Stimulated activated CD4-positive, alpha-beta T cell treated with anti-CD3 and anti-CD28 coated beads, Interleukin-4, amount 100 ng/mL, for 1 hour (primary cell): ENCODE results near the gene VPS41.
"Not testable (repeated sequence)": the region's sequence is repeated elsewhere in the genome, so short reads cannot be mapped to it uniquely, and the experiment has no call there.

Experiments used
- DNase-seq: peaks from one replicate; pipeline ENCODE4 v3.0.0-alpha.2; 2020

The VPS41 gene

GRCh38 chr7:38908759-38909335 is at the start of gene VPS41:
Gene VPS41, minus strand, starts transcription at chr7:38909191. Its CDS starts 17 bp downstream, at chr7:38909174.
- peak; percentile 68 for DNase-seq

DNA sequence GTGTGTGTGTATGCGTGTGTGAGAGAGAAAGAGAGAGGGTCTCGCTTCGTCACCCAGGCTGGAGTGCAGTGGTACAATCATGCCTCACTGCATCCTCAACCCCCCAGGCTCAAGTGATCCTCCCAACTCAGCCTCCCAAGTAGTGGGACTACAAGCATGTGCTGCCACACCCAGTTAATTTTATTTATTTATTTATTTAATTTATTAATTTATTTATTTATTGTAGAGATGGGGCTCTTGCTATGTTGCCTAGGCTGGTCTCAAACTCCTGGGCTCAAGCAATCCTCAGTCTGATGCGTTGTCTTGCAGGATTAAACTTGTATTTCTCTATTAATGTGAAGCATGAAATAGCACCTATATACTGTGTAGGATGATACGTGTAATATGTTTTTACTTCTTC is 46.9 kb upstream of the VPS41 start:
- DNase-seq = no peak

- no peak for DNase-seq
Measured at GRCh38 chr7:38953971-38954370, 45.0 kb upstream of the VPS41 start.

DNA sequence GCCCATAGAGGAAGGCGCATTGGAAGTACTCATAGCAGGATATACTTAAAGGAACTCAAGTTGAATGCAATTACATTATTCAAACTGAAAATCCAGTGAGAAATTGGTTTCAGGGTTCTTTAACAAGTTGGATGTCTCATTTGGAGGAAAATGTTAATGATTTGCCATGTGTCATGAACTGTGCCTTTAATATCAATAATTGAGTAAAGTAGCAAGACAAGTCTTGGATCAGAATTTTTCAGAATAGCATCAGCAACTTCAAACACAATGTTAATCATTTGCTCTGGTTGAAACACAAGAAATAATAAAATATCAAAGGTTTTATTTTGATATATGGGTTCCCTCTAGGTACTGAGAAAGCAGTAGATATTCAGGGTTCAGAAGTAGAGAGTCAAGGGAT is 44.2 kb upstream of the VPS41 start:
- no peak for DNase-seq

GRCh38 chr7:38951213-38951612 is 42.2 kb upstream of the VPS41 start:
- no peak for DNase-seq

- no peak for DNase-seq
Measured at GRCh38 chr7:38950309-38950708, 41.3 kb upstream of the VPS41 start.

GRCh38 chr7:38947541-38947940 is 38.5 kb upstream of the VPS41 start:
- not testable (repeated sequence) for DNase-seq

DNA sequence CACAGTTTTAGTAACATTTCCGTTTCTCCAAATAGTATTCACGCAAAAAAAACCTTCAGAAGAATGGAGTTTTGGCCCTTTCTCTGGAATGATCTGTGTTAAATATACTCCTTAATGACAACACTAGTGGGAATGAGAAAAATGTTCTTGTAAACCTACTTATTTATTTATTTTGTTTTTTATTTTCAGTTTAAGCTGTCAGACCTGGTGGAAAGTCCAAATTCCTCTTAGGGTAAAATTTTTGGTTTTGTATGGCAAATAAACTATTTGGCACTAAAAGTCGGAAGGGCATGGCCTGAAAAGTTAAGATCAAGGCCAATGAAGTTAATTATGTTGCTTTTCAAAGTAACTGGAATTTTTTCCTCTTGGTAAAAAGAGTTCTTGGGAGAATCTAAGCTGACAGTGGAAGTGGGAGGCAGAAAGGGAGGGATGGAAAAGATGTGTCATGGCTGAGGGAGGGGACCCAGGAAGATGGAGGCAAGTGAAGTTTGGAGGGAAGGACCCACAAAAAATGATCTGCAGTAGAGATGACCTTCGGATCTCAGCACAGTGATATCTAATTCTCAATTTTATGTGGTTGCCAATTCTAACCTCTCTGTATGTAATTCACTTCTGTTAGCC is 33.5 kb upstream of the VPS41 start:
- no peak for DNase-seq

GRCh38 chr7:38940774-38941173 is 31.8 kb upstream of the VPS41 start:
- DNase-seq = no peak

DNA sequence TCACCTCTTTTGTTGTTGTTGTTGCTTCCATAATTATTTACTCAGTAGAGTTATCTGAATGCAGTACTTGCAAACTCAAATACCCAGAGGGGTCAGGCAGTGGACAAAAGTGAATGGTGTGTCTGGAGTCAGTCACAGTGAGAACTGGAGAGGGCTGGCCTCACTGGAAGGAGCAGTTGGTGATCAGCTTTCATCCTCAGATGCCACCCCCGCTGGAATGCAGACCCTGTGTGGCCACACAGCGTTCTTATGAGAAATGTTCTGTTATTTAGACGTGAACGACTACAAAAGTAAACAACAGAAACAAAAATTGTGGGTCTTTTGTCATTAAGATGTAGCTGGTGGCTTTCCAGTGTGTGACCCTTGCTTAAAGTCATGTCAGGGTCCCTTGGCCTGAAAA is 29.6 kb upstream of the VPS41 start:
- no peak for DNase-seq

- DNase-seq = no peak
Measured at GRCh38 chr7:38938001-38938485, 29.1 kb upstream of the VPS41 start.

DNA sequence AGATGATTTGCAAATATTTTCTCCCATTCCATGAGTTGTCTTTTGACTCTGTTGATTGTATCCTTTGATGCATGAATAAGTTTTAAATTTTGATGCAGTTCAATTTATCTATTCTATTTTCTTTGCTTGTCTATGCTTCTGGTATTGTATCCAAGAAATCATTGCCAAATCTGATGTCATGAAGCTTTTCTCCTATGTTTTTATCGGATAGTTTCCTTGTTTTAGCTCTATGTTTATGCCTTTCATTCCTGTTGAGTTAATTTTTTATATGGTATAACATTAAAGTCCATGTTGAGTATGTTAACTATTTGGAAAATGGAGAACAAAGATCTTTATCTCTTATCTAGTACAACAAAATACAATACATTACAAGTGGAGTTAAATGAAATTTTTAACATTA is 27.6 kb upstream of the VPS41 start:
- DNase-seq = no peak

DNA sequence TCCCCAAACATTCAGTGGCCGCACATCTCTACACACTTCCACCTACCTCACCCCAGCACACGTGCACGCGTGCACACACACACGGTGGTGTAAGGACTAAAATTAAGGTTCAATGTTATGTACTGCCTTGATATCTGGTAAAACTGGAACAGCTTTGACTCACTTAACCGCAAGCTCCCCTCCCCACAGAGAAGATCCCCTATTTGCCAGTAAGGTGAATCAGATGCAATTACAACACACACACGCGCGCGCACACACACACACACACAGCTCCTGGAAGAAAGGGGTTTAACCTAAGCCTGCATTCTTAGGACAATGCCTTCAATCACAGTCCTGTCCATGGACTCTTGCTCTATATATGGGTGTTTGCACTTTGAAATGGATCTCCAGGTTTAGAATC is 25.5 kb upstream of the VPS41 start:
- DNase-seq = no peak

DNA sequence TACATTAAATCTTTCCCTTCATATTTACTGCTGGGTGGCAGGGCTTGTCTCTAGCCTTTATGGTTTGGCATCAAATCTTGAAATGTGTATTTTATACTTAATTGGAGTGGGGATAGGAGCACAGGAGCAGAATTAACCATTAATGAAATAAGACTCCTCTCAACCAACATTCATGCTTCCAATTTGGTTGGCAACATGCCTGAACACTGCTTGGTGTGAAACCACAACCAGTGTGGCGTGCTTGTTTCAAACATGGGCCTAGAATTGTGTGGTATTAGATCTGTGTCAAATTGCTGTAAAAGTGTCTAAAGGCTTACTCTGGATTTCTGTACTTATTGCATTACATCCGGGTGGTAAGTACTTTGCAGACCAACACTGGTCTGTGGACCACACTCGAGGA is 25.1 kb upstream of the VPS41 start:
- DNase-seq = no peak

DNA sequence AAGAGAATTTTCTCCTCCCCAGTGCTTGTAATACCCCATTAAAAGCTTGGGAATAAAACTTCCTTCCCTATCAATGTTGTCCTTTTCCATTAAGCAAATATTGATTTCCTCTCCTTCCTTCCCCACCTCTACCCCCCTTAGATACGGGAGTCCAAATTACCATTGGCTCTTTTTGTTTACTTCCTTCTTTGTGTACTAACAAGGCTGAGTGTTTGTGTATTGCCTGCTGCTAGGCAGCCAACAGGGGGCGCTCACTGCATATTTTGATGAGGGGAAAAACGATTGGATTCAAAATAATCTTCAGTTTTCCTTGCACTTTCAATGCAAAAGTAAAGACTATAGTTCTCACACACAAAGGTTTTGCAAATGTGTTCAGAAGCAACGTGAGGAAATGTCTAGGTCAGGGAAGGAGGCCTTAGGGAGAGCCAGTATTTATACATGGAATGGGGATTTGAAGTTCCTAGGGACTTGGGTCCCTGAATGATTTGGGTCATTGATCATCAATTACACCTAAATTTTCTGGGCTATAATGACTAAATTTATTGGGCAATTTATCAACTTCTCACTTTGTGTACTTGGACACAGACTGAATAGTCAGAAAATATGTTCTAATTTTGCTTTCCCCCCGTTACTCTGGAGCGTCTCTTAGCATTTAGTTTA is 23.6 kb upstream of the VPS41 start:
- DNase-seq = peak; percentile 48

DNA sequence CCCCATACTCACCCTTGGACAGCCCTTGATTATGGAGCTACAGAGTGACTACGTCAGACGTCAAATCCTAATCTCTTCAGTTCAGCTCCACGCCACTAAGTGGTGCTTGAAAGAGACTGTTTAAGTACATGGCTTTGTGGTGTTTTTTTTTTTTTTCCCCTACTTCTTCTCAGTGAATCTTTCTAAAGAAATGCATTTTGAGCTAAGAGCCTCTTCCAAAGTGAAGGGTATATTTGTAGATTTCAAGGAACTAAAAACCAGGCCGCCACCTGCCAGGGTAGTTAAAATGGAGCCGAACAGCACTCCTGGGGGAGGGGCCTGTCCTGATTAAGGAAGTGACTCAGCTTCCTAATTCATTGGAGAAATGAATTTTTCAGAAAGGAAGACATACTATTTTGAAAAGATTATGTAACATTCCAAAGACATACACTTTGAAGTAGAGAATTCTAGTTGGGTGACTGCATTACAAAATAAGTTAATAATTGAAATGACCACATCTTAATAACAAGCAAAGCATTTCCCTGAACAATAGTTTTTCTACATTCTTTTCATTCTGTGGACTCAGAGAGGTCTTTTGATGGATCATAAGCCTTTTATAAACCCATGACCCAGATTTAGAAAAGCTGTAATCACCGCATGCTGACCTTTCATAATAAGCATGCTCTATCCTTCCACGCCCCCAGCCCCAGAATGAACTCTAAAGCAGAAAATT is 20.6 kb upstream of the VPS41 start:
- no peak for DNase-seq

GRCh38 chr7:38928506-38928905 is 19.5 kb upstream of the VPS41 start:
- no peak for DNase-seq

DNA sequence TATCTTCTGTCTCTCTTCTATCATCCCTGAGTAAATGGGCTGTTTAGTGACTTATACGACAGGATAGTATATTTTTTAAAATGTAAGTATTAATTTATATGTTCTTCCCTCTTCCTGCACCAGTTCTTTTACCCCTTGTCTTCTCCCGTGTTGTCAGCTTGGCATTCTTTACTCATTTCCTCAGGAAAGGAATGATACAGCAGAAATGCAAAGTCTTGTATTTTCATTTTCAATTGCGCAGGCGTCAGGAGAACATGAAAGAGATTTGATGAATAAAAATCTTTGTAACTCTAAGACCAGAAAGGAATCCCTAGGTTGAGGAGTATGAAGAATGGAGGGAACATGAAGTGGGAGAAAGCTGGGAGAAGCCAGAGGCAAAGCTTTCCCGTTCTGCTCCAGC is 18.8 kb upstream of the VPS41 start:
- DNase-seq = no peak

DNA sequence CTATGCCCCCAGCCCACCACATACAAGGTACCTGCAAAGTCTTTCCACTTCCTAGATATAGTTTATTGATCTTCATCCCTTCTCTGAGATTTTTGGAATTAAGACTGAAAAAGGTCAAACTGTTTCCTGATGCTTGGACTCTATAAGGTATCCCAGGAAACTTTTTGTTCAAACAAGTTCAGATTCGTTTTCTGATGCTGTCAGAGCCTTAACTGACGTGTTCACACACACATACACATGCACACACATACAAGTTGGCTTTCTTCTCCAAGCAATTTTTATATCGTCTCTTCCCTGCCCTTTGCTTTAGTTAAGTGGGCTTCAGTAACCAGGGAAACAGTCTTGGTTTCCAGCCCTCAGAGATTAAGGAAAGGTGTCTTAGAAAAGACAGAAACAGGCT is 11.7 kb upstream of the VPS41 start:
- no peak for DNase-seq

DNA sequence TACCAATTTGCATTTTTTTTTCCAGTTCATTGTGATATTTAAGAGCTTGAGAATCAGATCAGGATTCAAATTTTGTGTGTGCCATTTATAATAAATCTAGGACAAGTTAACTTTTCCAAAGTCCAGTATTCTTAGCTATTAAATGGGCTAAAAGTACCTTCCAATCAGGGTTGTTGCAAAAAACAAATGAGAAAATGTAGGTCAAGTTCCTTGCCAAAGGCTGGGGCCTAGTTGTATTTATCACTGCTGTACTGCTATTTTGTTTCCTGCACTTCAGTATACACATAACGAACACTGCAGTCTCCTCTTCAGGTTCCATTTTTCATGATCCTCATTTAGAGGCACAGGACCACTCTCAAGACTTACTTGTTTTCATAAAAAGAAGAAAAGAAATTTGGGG is 7.4 kb upstream of the VPS41 start:
- DNase-seq = no peak

GRCh38 chr7:38909870-38910269 is 879 bp upstream of the VPS41 start:
- DNase-seq = no peak

DNA sequence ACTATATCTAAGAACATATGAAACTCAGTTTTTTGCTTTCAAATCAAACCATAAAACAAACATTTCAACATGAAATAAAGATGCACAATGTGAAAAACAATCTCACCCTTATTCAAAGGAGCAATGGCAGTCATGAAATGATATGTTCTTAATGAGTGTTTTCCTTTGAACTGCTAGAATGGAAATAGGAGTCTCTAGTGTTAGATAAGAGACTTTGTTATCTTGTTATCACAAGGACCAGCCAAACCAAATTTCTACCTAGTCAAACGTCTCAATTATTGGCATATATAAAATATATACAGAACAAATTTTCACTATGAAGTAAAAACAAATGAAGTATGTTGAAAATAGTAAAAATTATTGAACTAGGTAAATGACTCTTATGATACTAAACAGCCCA is 1.2 kb downstream of the VPS41 start:
- DNase-seq = no peak

GRCh38 chr7:38907066-38907465 is 1.9 kb downstream of the VPS41 start:
- DNase-seq = no peak
